Right renal cortex interstitium (tissue), 3 donors: ENCODE measurements around the gene TMUB2. TPM values are rescaled to one million over a fixed set of nuclear protein-coding genes. Genes with fewer than 3 reads are reported as not detected.
A peak's percentile ranks its signal among the peaks of the same experiment; 100 is the strongest.

Experiments
- DNase-seq, 3 donors: peaks; one replicate each; pipeline ENCODE4 v3.0.0-alpha.2; 2013; ENCODE audit warnings: low read depth in 3 of 3, low spot score in 2 of 3
- polyA plus RNA-seq, 3 donors: library from polyadenylated mRNA; unstranded; fragments of 120-200 nt; gene quantifications; one replicate each; pipeline ENCODE4 v1.2.1, GENCODE V29; 2013; ENCODE audit not compliant: insufficient read length in 3 of 3

TMUB2 gene
- polyA plus RNA-seq, 3 donors = 39.0 to 43.6 (median 42.9) TPM

GRCh38 chr17:44176257-44176656 is 10.5 kb upstream of the TMUB2 start:
- DNase-seq = no peak

- no peak for DNase-seq
These were observed 9.9 kb upstream of the TMUB2 start for GRCh38 chr17:44176671-44177501.

- DNase-seq = no peak
These were observed 9.1 kb upstream of the TMUB2 start for GRCh38 chr17:44177640-44178039.

GRCh38 chr17:44178133-44178532 is 8.6 kb upstream of the TMUB2 start:
- no peak for DNase-seq

DNA sequence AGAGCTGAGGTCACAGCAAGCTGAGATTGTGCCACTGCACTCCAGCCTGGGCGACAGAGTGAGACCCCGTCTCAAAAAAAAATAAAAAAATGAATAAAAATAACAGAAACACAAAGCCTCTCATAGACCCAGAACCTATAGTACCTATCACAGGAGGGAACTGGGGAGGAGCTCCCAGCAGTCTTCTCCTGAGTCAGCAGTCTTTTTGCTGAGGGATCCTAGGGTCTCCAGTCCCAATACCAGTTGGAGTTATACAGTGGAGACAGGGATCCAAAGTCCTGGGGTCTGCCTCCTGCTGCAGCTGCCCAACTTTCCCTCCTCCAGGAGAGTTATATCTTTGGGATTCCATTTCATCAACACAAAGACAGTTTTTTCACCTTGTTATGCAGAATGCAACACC is 3.7 kb upstream of the TMUB2 start:
- DNase-seq = no peak

DNA sequence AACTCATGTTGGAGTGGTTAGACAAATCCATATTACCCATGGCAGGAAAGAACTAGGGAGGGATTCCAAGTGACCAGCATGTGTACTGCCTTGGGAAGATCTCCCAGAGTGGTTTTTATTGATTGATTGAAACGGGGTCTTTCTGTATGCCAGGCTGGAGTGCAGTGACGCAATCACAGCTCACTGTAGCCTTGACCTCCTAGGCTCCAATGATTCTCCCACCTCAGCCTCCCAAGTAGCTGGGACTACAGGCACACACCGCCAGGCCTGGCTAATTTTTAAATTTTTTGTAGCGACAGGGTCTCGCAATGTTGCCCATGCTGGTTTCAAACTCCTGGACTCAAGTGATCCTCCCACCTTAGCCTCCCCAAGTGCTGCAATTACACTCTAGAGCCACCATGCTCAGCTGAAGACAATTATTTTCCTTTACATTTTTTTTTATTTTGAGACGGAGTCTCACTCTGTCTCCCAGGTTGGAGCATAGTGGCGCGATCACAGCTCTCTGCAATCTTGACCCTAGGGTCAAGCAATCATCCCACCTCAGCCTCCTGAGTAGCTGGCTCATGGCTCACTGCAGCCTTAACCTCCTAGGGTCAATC is 2.5 kb upstream of the TMUB2 start:
- DNase-seq = no peak

DNA sequence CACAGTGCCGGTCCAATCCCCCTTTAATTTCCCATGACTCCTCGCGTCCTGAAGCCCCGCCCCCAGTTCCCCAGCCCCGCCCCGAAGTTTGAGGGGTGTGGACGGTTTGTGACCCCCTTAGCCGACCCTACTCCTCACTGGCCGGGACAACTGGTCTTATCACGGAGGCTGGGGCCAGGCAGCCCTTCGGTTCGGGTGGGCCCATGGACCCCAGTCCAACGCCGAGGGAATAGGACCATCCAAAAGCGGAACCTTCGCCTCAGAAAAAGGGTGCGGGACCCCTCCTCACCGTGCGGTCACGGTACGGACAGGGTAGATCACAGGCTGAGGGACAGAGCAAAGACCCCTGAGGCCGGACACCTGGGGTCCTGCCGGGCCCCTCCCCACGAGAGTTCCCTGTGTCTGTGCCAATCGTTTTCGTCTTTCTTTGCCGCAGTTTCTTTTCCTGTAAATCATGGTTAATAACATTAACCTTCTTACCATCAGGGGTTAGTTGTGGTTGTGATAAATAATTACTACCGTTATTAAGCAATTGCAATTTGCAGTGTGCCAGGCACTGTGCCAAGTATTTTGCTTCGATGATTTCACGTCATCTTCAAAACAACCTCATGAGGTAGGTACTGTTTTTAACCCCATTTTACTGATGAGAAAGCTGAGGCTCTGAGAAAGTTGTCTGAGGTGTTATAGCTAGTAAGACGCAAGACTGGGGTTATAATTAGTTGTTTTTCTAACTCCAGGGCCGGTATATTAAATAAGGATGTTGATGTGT is 543 bp downstream of the TMUB2 start:
- no peak for DNase-seq

DNA sequence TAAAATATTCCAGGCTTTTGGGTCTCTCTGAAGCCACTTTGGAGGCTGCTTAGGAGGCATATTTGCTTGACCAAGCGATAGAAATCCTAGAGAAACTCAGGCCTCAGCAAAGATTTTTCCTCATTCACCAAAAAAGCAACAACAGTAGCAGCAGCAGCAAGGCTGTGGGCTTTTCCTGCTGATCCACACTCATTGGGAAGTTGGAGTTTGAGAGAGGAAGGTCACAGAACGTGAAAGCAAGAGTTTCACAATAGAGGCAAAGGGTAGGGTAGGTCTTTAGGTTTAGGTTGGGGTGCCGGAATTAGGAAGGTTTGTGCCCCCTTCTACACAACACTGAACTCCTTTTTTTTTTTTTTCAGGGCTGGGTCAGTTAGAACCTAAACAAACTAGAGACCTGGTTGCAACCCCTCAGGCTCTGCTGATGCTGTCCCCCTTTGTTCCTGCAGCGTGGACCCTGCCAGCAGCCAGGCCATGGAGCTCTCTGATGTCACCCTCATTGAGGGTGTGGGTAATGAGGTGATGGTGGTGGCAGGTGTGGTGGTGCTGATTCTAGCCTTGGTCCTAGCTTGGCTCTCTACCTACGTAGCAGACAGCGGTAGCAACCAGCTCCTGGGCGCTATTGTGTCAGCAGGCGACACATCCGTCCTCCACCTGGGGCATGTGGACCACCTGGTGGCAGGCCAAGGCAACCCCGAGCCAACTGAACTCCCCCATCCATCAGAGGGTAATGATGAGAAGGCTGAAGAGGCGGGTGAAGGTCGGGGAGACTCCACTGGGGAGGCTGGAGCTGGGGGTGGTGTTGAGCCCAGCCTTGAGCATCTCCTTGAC is 2.0 kb downstream of the TMUB2 start:
- DNase-seq = no peak

DNA sequence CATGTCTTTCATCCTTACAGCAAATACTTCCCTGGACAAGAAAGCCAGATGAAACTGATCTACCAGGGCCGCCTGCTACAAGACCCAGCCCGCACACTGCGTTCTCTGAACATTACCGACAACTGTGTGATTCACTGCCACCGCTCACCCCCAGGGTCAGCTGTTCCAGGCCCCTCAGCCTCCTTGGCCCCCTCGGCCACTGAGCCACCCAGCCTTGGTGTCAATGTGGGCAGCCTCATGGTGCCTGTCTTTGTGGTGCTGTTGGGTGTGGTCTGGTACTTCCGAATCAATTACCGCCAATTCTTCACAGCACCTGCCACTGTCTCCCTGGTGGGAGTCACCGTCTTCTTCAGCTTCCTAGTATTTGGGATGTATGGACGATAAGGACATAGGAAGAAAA is 3.7 kb downstream of the TMUB2 start:
- no peak for DNase-seq

GRCh38 chr17:44191369-44191768 is 4.6 kb downstream of the TMUB2 start:
- DNase-seq = no peak

DNA sequence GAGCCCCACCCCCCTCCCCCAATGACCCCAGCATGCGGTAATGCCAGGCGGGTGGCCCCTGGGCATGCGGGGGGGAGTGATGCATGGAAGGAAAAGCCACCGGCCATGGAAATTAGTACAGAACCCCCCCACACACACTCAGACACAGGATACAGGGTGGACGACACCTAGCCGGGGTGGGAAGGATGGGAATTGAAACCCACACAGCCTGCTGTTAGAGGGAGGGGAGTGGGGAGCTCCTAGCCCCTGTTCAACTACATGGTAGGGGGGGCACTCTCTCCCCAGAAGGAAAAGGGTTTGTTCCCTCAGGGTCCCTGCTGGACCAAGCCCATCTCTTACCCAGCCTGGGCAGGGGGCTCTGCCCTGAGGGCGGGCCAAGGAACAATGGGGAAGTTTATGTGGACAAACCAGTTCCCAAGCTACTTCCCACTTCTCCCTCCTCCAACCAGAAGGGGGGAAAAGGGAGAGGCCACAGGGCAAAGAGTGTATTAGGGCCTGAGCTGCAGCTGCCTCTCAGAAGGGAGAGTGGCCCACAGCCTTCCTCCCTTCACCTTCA is 5.2 kb downstream of the TMUB2 start:
- no peak for DNase-seq

DNA sequence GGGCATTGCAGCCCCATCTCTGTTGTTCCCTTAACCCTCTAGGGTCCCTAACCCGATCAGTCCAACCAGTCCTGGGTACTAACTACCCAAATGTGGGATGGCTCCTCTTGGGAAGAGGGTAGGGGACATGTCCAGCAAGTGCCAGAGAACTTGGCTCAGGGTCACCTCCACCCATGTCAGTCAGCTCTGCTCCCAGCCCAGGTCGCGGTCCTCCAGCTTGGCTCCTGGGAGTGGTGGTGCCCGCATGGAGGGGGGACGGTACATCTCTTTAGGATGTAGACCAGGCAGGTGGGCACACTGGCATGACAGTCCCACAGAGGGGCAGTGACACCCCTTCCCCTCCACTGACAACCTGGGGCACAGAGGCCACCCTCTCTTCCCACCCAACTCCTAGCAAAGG is 6.0 kb downstream of the TMUB2 start:
- no peak for DNase-seq

GRCh38 chr17:44193326-44194084 is 6.7 kb downstream of the TMUB2 start:
- DNase-seq = no peak

DNA sequence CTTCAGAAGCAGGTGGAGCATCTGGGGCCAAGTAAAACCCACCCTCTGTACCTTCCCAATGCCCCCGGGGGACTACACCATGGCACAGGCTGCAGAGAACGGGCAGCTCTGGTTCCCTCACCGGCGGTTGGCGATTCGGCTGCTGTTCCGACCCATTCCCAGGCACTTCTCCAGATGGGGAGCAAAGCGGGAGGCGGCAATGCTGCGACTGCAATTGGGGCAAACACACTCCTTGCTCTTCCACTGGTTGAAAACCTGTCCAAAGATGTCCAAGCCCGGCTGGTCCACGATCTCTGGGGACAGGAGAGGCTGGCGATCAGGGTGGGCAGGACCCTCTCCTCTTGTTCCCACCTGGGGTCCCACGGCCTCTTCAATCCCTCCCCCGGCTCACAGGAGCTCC is 10.3 kb downstream of the TMUB2 start:
- no peak for DNase-seq

- peak in 1 of 3 donors; percentile 23 for DNase-seq
These were observed 11.4 kb downstream of the TMUB2 start for GRCh38 chr17:44197980-44198720.

DNA sequence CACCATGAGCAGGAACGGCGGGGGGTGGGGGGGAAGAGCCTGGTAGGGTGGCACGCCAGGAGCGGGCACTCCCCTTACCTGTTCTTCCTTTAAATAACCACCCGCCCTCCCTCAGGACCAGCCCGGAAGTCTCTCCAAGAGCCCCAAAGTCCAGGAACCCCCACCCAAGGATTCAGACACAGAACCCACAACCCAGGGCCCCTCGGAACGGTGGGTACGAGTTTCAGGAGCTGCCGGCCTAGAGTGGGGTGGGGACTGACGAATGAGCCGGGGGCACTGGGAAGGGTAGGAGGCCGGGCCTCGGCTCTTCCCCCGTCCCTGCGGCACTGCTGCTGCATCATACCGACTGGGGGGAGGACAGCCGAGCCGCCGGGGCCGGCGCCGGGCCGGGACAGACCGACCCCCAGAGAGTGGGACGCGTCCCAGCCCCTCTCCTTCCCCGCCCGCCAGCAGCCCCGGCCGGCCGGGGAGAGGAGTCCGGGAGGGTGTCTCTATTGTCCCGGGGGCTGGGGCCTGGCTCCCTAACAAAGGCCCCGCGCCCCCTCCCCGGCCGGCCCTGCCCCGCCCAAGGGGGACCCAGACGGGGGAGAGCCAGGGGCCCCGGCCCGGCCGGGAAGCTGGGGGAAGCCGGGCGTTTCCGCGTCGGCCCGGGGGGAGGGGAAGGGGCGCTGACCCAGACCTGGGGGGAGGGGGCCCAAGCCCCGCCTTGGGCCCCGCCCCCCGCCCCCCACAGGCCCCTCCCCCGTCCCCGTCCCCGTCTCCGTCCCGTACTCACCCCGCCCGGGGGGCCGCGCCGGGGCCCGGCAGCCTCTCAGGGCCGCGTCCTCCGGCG is 12.2 kb downstream of the TMUB2 start:
- peak in 2 of 3 donors; percentile 23 to 39 for DNase-seq

DNA sequence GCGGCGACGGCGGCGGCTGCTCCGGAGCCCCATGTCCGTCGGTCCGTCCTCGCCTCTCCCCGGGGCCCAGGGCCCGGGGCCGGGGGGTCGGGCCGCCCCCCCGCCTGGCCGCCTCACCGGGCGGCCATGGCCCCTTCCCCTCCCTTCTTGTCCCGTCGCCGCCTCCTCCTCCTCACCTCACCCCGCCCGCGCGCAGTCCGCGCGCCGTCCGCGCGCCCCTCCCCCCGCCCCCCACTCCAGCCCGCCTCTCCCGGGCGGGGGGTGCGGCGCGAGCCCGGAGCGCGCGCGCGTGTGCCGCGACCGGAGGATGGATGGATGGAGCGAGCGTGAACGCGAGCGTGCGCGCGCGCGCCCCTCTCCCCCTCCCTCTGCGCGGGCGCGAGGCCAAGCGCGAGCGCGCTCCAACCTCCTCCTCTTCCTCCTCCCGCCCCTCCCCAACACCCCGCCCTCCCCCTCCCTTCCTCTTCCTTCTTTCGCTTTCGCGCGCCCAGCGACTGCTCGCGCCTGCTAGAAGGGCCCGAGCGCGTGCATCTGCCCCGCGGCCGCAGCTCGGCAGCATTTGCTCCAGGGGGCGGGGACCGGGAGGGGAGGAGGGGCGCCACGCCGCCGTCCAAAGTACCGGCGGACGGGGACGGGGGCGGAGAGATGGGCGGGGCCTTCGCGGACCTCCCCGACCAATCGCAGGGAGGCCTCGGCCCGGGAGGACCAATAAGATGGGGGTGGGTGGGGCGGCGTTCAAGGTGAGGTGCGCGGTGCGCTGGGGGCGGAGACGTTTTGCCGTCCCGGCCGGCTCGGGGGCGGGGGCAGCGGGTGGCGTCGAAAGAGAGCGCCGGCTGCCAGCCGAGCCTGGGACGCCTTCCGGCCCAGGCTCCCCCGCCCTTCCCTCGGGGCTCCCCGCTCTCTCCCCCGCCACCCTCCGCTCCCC is 13.0 kb downstream of the TMUB2 start, which contains the start of gene ATXN7L3:
TSS of gene ATXN7L3 (minus strand) at position 332 of the 925 bp plus-strand sequence. CDS start 1,814 bp downstream, outside the sequence.
- peak in 2 of 3 donors; percentile 93 to 95 for DNase-seq
